ENCODE results near the gene CAPN15.

Gene CAPN15

DNA sequence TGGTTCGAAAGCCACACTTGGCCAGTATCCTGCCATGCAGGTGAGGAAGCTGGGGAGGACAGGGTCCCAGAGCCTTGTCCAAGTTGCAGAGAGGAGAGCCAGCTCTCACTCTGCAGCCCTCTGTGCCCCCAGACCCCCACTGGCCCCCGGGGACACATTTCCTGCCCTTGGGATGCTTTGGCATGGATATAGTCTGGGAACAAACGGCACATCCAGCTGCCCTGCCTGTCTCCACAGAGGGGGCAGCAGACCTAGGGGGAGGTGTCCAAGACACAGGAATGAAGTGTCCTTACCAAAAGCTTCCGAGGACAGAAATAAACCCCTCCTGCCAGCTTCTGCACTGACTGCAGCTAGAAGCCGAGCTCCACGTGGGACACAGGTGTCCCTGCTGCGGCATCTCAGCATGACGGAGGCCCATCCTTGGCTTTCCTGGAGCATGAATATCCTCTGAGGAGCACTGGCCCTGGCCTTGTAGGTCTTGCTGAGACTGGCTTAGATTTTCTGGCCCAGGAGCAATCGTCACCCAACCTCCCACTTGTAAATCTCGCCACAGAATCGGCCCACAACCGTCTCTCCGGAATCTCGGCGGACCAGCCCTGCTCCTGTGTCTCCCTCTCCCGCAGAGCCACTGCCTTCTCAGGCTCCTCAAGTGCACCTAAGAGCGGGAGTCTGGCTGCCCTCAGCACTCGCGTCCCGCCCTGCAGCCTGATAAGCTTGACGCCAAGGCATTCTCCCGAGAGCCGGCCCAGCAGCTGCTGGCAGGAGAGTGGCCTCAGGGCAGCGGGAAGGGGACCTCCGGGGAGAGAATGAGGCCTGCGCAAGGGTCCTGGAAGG, 1.1 kb upstream of the CAPN15 start:
- no peak for DNase-seq (ENCODE audit: low spot score)

DNA sequence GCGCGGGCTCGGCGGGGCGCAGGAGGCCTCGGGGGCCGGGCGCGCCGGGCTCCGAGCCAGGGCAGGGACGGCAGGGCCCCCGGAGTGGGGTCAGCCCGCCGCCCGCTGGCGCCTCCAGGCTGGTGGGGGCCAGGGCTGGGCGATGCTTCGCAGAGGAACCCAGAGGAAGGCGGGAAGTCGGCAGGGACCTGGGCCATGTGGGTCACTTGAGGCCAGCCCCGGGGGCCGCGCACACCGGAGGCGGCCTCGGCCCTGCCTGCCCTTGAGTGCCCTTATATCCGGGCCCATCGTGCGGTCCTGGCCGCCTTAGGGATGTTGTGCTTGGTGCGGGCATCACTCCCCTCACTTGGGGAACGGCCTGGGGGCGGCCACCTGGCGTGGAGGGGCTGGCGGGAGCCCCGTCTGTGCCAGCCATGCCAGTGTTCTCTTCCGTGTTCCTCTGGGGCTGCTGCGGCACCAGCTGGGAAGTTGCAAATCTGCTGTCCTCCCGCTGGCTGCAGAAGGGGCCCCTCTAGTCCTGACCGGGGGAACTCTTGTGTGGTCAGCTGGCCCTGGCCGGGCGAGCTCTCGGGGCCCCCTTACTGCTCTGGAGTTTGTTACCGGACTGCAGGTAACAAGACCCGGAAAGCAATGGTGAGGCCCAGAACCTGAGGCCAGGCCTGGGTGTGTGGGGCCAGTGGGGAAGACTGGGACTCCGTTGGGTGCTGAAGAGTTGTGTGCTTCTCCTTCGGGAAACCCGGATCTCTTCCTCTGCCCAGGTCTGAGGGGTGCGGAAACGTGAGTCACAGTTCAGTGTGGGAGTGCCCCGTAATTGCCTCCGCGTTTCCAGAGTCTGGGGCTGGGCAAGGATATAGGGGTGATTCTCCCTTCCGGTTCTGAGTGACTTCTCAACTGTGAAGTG, 849 bp downstream of the CAPN15 start:
- DNase-seq (ENCODE audit: low spot score), result no peak

GRCh38 chr16:529012-529575, 1.6 kb downstream of the CAPN15 start:
- no peak for DNase-seq (ENCODE audit: low spot score)

DNA sequence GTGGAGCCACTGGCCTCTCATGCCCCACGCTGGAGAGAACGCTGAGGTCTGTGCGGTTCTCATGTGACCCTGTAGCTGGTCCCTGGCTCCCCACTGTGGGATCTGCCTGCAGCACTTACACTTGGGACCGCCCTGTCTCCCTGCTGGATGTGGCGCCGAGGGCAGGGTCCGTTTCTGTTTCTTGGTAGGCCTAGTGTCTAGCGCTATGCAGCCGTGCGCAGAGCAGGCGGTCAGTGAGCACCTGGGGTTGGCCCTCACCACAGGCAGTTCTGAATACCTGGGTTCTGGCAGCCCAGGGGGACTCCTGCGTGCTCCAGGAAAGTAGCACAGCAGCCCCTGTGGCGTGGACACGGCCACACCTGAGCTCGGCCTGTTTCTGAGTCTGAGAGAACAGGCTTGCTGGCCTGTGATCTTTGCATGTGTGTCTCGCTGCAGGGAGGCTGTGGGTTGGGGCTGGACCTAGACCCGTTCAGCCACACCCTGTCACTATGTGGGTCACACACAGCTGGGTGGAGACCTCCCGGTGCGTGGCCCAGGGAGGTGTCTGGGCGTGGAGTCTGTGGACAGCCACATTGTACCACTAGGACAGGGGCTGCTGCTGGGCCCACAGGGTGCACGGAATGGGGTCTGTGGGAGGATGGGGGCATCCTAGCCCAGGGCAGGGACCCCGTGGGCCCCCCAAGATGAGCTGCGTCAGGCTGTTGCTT, 2.8 kb downstream of the CAPN15 start:
- no peak for DNase-seq (ENCODE audit: low spot score)

DNA sequence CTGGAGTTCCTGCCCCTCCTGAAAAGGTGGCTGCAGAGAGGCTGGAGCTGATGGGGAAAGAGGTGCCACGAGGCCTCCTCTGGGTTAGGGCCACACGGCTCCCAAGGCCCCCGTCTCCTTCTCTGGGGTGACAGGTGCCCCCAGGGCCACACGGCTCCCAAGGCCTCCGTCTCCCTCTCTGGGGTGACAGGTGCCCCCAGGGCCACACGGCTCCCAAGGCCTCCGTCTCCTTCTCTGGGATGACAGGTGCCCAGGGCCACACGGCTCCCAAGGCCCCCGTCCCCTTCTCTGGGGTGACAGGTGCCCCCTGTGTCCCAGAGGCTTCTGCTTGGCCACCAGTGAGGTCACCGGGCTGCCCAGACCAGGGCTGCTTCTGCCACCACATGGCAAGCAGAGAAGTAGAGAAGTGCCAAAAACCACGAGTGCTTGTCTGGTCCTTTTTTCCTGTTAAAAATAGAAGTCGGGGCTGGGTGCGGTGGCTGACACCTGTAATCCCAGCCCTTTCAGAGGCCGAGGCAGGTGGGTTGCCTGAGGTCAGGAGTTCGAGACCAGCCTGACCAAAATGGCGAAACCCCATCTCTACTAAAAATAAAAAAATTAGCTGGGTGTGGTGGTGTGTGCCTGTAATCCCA, 4.1 kb downstream of the CAPN15 start:
- no peak for DNase-seq (ENCODE audit: low spot score)

DNA sequence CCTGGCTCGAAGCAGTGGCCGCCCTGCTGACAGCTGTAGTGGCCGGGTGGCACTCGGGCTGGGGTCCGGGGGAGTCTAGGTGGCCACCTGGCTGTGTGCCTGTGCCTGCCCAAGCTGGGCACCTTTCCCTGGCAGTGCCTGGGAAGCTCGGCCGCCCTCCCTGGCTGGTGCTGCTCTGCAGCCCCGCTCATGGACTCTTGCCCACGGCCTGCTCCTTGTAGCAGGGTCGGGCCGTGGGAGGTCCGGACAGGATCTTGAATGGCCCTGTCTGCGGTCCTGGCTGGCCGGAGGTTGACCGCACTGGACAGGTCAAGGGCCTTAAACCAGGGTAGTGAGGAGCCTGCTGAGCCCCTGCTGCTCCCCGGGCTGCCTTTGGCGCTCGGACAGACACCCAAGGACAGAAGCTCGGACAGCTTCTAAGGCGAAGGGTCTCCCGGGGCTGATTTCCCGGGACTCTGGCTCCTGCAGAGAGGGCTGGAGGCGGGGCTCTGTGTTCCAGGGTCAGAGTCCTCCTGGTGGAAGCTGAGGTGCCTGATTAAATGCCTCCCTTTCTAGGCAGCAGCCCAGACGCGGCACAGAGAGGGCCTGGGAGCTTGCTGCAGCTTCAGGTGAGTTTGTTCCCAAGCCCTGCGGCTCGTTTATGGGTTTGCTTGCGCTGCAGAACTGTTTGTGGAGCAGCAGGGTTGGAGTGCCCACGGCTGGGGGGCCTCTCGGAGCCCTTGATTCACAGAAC, 6.0 kb downstream of the CAPN15 start:
- peak; percentile 90 for DNase-seq (ENCODE audit: low spot score)

DNA sequence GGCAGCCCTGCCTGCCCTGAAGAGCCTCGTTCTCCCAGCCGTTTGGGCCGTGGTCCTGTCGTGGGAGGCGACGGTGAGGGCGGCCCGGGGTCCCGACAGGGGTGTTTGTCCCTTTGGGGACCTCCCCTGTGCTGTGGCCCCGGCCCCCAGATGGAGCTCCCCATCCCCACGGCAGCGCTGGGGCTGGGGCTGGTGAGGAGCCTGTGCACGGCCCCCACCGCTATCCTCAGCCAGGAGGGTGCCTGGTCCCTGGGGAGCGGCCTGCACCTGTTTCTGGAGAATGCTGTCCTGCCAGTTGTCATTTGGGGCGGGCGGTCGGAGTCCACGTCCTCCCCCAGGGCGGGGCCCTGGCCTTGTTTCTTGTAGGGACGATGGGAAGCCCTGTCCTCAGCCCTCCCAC, 6.6 kb downstream of the CAPN15 start:
- DNase-seq (ENCODE audit: low spot score), result no peak

DNA sequence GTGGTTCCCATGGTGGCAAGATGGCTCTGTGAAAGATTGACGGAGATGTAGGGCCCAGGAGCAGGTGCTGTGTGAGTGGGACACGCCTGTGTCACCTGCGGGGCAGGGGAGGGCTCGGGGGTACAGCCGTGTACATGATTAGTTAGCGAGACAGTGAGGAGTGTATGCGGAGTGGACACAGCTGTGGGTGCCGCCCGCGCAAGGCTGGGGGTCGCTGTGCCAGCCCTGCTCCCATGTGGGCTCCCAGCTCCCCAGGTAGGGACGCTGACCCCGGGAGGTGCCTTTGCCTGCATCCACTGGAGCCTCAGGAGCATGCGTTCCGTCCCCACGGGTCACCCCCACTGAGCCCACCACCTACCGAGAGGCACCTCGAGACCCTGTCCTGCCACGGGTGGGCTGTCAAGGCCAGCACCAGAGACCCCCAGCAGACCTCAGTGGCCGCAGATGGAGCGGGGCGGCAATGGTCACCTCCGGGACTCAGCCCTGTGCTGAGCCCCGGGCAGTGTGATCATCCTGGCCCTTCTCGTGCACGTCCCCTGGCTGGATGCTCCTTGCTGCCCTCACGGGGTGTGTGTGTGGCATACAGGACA, 7.4 kb downstream of the CAPN15 start:
- no peak for DNase-seq (ENCODE audit: low spot score)

GRCh38 chr16:535446-536405, 8.2 kb downstream of the CAPN15 start:
- no peak for DNase-seq (ENCODE audit: low spot score)

DNA sequence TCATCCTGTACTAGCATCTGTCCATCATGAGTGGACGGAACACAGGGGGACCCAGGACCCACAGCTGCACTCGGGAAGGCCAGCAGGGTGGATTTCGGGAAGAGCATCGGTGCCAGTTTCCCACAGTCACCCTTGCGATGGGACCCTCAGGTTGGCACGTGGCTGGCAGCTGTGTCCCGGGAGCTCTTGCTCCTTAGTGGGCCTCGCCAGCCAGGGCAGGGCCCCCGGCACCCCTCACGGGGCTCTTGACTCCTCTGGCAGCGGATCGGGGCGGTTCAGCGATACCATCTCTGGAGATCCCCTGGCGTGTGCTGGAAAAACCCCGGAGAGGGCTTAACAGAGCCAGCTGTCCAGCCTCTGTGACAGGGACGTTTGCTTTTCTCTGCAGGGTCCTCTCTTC, 9.2 kb downstream of the CAPN15 start:
- DNase-seq (ENCODE audit: low spot score), result no peak

GRCh38 chr16:537415-538335, 10.2 kb downstream of the CAPN15 start:
- no peak for DNase-seq (ENCODE audit: low spot score)

DNA sequence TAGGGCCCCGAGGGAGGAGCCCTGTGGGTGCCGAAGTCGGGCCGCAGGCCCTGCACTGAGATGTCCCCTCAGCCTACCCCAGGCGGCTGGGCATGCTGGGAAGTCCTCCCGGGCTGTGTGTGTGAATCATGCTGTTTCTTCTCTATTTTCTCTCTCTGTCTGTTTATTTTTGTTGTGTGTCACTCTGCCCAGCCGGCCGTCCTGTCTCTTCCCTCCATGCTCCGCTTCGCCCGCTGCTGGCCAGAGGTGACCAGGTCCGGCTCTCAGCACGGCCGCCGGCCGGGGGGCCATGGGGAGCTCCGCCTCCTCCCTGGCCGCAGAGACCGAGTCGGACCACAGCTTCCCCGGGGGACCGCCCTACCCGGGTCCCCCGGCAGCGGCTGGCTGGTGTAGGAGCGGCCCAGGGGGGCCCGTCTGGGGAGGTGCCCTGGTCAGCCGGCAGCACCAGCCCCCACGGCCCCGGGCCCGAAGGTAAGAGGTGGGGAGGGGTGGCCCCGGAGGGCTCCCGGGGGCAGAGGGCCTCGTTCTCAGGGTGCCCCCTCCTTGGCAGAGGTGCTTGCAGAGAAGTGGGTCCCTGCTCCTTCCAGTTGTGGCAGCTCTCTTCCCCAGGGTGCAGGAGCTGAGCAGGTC, 12.5 kb downstream of the CAPN15 start:
- DNase-seq (ENCODE audit: low spot score), result no peak

DNA sequence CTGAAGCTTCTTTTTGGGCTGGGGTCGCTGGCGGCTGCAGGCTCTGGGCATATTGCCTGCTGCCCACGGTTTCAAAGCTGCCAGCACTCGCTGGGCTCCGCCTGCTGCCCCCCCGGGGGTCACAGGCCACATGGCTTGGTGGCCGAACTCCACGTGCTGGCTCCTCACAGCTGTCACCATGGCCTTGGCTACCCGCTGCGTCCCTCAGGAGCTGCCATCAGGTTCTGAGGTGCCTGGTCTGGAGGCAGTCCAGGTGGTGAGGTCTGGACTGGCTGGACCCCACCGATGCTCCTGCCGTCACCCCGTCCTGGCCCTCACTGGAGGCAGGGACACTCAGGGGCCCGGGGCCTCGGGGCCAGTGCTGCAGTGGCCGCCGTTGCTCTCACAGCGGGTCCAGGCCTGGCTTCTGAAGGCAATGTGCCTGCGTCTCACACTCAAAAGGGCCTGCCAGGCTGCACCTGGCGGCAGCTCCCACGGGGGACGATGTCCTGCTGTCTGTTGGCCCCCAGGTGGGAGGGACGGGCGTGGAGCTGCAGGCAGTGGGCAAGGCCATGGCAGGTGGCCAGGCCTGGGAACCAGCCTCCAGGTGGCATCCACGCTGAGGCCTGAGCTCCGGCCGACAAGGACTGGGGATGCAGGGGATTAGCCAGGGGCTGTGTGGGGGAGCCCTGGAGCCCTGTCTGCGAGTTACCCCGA, 13.3 kb downstream of the CAPN15 start:
- DNase-seq (ENCODE audit: low spot score), result no peak

GRCh38 chr16:543301-544164, 16.0 kb downstream of the CAPN15 start:
- peak; percentile 82 for DNase-seq (ENCODE audit: low spot score)

DNA sequence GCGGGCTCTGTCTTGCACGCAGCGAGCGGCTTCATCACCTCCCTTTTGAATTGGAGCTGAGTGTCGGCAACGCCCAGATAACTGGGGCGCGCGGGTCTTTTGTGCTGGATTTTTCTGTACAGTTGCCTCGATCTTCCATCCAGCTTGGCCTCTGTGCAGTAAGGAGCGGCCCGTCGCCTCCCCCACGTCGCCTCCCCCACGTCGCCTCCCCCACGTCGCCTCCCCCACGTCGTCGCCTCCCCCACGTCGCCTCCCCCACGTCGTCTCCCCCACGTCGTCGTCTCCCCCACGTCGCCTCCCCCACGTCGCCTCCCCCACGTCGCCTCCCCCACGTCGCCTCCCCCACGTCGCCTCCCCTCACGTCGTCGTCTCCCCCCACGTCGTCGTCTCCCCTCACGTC, 17.0 kb downstream of the CAPN15 start:
- DNase-seq (ENCODE audit: low spot score), result no peak
